Measurements from ENCODE around the gene CLEC5A.

The CLEC5A gene

GRCh38 chr7:141949911-141950310 is 3.1 kb upstream of the CLEC5A start:
- no peaks in the 10 kb centered on the region for H3F3A ChIP-seq (ENCODE audit: control insufficient read depth, insufficient read depth)
- no peak overlapping the region for H3K4me2 ChIP-seq (ENCODE audit: low read length)
- H3K9me2 ChIP-seq (replicated peaks; ENCODE audit: control insufficient read depth, low read length): no peaks in the 10 kb centered on the region; the same call in 1 of the 2 replicates
- TF ChIP-seq EZH2phosphoT487 (IDR thresholded peaks at IDR 0.05; ENCODE audit: borderline replicate concordance, low read length) (no peak), CTCF (IDR thresholded peaks at IDR 0.05; ENCODE audit: low read depth, low read length, poor library complexity, severe bottlenecking) (no peak)
- no peaks in the 10 kb centered on the region for H3K36me3 ChIP-seq (ENCODE audit: control insufficient read depth, low read length)
- H3K27me3 ChIP-seq (ENCODE audit: control insufficient read depth, low read length): no peaks in the 10 kb centered on the region
- H3K79me2 ChIP-seq (ENCODE audit: control insufficient read depth, low read length): no peaks in the 10 kb centered on the region
- no peak overlapping the region for H3K4me3 ChIP-seq (ENCODE audit: low read length)
- no peaks in the 10 kb centered on the region for H3K9me3 ChIP-seq (ENCODE audit: control insufficient read depth, insufficient read depth, low read length)
- no peak overlapping the region for H3K27ac ChIP-seq (ENCODE audit: low read depth, low read length)
- H4K20me1 ChIP-seq (ENCODE audit: control insufficient read depth, insufficient read depth, low read depth, low read length): no peaks in the 10 kb centered on the region
- no peaks in the 10 kb centered on the region for H3K4me1 ChIP-seq (ENCODE audit: control insufficient read depth, low read length)

GRCh38 chr7:141949451-141949850 is 2.7 kb upstream of the CLEC5A start:
- Histone ChIP-seq H3K9me3 (ENCODE audit: control insufficient read depth, insufficient read depth, low read length) (no peaks in the 10 kb centered on the region), H3K36me3 (ENCODE audit: control insufficient read depth, low read length) (no peaks in the 10 kb centered on the region), H3K4me3 (ENCODE audit: low read length) (no peak overlapping the region), H4K20me1 (ENCODE audit: control insufficient read depth, insufficient read depth, low read depth, low read length) (no peaks in the 10 kb centered on the region), H3K27me3 (ENCODE audit: control insufficient read depth, low read length) (no peaks in the 10 kb centered on the region), H3K9me2 (replicated peaks; ENCODE audit: control insufficient read depth, low read length) (no peaks in the 10 kb centered on the region; the same call in 1 of the 2 replicates), H3K79me2 (ENCODE audit: control insufficient read depth, low read length) (no peaks in the 10 kb centered on the region), H3K27ac (ENCODE audit: low read depth, low read length) (no peak overlapping the region), H3F3A (ENCODE audit: control insufficient read depth, insufficient read depth) (no peaks in the 10 kb centered on the region), H3K4me2 (ENCODE audit: low read length) (no peak overlapping the region), H3K4me1 (ENCODE audit: control insufficient read depth, low read length) (no peaks in the 10 kb centered on the region)
- TF ChIP-seq EZH2phosphoT487 (IDR thresholded peaks at IDR 0.05; ENCODE audit: borderline replicate concordance, low read length) (no peak), CTCF (IDR thresholded peaks at IDR 0.05; ENCODE audit: low read depth, low read length, poor library complexity, severe bottlenecking) (no peak)

DNA sequence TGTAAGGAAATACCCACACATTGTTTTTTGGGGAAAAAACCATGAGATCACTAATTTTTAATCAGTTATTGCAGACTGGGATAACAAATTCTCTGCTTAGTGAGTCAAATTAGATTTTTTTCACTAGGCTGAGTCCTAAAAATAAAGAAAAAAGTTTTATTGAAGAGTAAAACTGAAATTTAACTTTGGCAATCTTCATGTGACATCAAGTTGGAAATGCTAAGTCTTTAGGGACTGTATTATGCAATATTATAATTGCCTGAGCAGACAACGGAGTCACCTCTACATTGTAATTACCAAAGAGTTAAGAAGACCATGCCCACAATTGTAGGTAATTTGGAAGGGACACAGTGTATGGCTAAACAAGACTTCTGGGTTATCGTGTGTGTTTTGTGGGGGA is 2.2 kb upstream of the CLEC5A start:
- Histone ChIP-seq H3K9me2 (replicated peaks; ENCODE audit: control insufficient read depth, low read length) (no peaks in the 10 kb centered on the region; the same call in 1 of the 2 replicates), H3K9me3 (ENCODE audit: control insufficient read depth, insufficient read depth, low read length) (no peaks in the 10 kb centered on the region), H3K27ac (ENCODE audit: low read depth, low read length) (no peak overlapping the region), H3K4me2 (ENCODE audit: low read length) (no peak overlapping the region), H4K20me1 (ENCODE audit: control insufficient read depth, insufficient read depth, low read depth, low read length) (no peaks in the 10 kb centered on the region), H3K4me3 (ENCODE audit: low read length) (no peak overlapping the region), H3K36me3 (ENCODE audit: control insufficient read depth, low read length) (no peaks in the 10 kb centered on the region), H3K27me3 (ENCODE audit: control insufficient read depth, low read length) (no peaks in the 10 kb centered on the region), H3K4me1 (ENCODE audit: control insufficient read depth, low read length) (no peaks in the 10 kb centered on the region), H3K79me2 (ENCODE audit: control insufficient read depth, low read length) (no peaks in the 10 kb centered on the region), H3F3A (ENCODE audit: control insufficient read depth, insufficient read depth) (no peaks in the 10 kb centered on the region)
- no peak for TF ChIP-seq CTCF (IDR thresholded peaks at IDR 0.05; ENCODE audit: low read depth, low read length, poor library complexity, severe bottlenecking)
- TF ChIP-seq EZH2phosphoT487 (IDR thresholded peaks at IDR 0.05; ENCODE audit: borderline replicate concordance, low read length): no peak

Data from DOHH2 (cell line).